Heart right ventricle (tissue), 16 donors: Measurements from ENCODE around the gene CST7. TPM values are rescaled to one million over a fixed set of nuclear protein-coding genes. Genes with fewer than 3 reads are reported as not detected.
A peak's percentile ranks its signal among the peaks of the same experiment; 100 is the strongest.

Source experiments
- ATAC-seq, 8 donors: fragments of 200-7000 bp; cut with Tn5 transposase; one replicate each; pipeline ENCODE4 v1.9.1; 2020; ENCODE audit warnings: mild to moderate bottlenecking in 8 of 8, moderate library complexity in 8 of 8, moderate number of reproducible peaks in 1 of 8
- DNase-seq, 2 donors: peaks; one replicate each; pipeline ENCODE4 v3.0.0-alpha.2; 2020
- H3K27ac ChIP-seq, 10 donors: fragments of 200-600 bp; sonication (generic) in 2 of 10; one replicate each; pipeline versions ENCODE4 v1.5.0 to v1.8.0; 2020 to 2022; ENCODE audit warnings: mild to moderate bottlenecking in 3 of 10
- H3K27me3 ChIP-seq, 7 donors: fragments of 200-600 bp; one replicate each; pipeline ENCODE4 v1.8.0; 2021 to 2022; ENCODE audit warnings: mild to moderate bottlenecking in 2 of 7
- H3K36me3 ChIP-seq, 9 donors: fragments of 200-600 bp; sonication (generic) in 1 of 9; one replicate each; pipeline versions ENCODE4 v1.5.0 to v1.8.0; 2020 to 2022; ENCODE audit warnings: mild to moderate bottlenecking in 2 of 9
- H3K4me1 ChIP-seq, 9 donors: fragments of 200-600 bp; sonication (generic) in 1 of 9; one replicate each; pipeline versions ENCODE4 v1.5.0 to v1.8.0; 2020 to 2022; ENCODE audit warnings: mild to moderate bottlenecking in 4 of 9
- H3K4me3 ChIP-seq, 10 donors: fragments of 200-600 bp; sonication (generic) in 2 of 10; one replicate each; pipeline versions ENCODE4 v1.5.0 to v1.8.0; 2020 to 2022; ENCODE audit warnings: mild to moderate bottlenecking in 7 of 10, moderate library complexity in 2 of 10
- H3K9me3 ChIP-seq, 11 donors: fragments of 200-600 bp in 10 of 11; sonication (generic) in 2 of 11; one replicate each; pipeline versions ENCODE4 v1.5.0 to v1.8.0; 2013 to 2022; ENCODE audit warnings: mild to moderate bottlenecking in 2 of 11, control low read depth in 1 of 11, moderate library complexity in 1 of 11
- CTCF ChIP-seq, 9 donors: fragments of 200-600 bp; sonication (generic) in 2 of 9; IDR thresholded peaks; one replicate each; pipeline versions ENCODE4 v1.5.0 to v1.8.0; 2021 to 2022; ENCODE audit warnings: antibody characterized with exemption in 9 of 9, mild to moderate bottlenecking in 5 of 9, moderate library complexity in 1 of 9
- WGBS, 2 donors: extraction: QIAGEN DNeasy Blood & Tissue Kit; methylation state at CpG; one replicate each; pipeline ENCODE4 v1.1.7; 2013; ENCODE audit warnings: inconsistent platforms in 1 of 2; 5-methylcytosine and 5-hydroxymethylcytosine counted together
- intact Hi-C, 10 donors: fragments of 100-400 bp; cut with DNase I; formaldehyde crosslinking; loops; one replicate each; pipeline versions ENCODE4 v1.11.1 to v1.14.2; 2022
- polyA plus RNA-seq, 2 donors: library from polyadenylated mRNA; stranded (reverse); fragments of 200-250 nt; gene quantifications; one replicate each; pipeline ENCODE4 v1.2.3, GENCODE V29; 2013
- total RNA-seq, 10 donors: library from RNA; stranded (reverse); fragmentation: NEBNext Ultra II Directional in 3 of 10; extraction: Animal tissue kit (Norgen Biotek cat#: 25700) in 3 of 10; gene quantifications; one replicate each; pipeline versions ENCODE4 v1.2.1 to v1.2.4, GENCODE V29; 2021 to 2023
- donor health status: Arrhythmogenic right ventricular cardiomyopathy.
- donor health status: ischemic (EF 13 %, LVEDD 7.1; RV severe dilation, severe dysfunction).
- donor health status: healthy with polysubstance abuse.
- donor health status: DM: no; HTN: yes; CAD: no.
- donor health status: DM: no; HTN: no; CAD: no.
- donor health status: ischemic (EF 25% LVEDD 6.9; RV normal size, moderate dysfunction).
- donor health status: ischemic (EF 25% LVEDD 5.7; RV mildly dilated, moderate dysfunction).
- donor health status: healthy.
- donor health status: DM: yes; HTN: yes; CAD: no.
- donor health status: Ischemic cardiomyopathy.
- donor health status: ischemic (EF 35%, LVEDD 5.7; RV mildly dilated, moderate dysfunction).
- donor health status: nonischemic (EF 11% LVEDD 7.7; RV severe dilation, severe dysfunction).
- donor health status: DM: yes; HTN: yes; CAD: no.
- donor health status: PGD.
- donor health status: ischemic (EF 29% LVEDD 5.4; RV normal size, mild dysfunction).
- donor health status: nonischemic (EF 23%, LVEDD 6.1; RV moderate dilation, normal function).

The CST7 gene
- total and polyA plus RNA-seq, 12 donors = 0.28 to 10.0 (median 1.1) TPM; not detected in 2

DNA sequence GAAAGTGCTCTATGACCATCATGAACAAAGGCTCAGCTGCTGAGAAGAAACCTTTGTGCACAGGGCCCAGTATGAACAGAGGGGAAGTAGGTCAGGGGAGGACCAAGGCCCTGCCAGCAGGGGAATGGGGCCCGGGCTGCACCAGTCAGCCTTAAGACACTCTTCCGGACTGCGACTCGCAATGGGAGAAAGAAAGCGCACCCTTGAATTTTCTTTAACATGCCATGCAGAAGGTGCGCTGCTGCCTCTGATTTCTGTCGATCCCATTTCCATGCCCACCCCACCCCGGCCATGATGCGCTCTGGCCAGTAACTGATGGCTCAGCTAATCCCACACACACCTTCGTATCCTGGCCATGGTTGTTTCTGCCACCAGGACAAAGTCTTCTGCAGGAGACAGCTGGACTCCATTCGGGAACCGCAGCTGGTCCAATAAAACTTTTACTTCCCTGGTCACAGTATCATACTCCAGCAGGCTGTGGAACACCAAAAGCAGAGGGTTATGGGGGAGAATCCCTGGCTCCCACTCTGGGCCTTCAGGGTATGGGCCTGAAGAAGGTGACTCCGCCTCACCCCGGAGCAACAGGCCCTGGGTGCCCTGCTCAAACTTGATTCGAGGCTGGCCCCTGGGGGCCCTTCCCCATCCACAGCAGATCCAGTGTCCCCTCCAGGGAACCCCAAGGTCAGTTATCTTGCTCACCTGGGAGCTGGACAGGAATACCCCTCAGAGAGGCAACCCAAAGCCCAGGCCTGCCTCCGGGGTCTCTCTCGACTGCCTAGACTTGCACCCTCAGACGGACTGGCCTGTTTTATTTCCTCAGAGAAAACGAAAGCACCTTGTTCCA lies 20.3 kb downstream of the CST7 start:
- Histone ChIP-seq H3K27me3 (no peaks in the 10 kb centered on the region), H3K27ac (no peak overlapping the region), H3K36me3 (peaks cover 0 to 99% (median 25%) of the 10 kb centered on the region in 9 donors), H3K4me3 (no peak overlapping the region), H3K9me3 (no peaks in the 10 kb centered on the region), H3K4me1 (peaks cover 0 to 16% (median 0%) of the 10 kb centered on the region in 9 donors)
- ATAC-seq (no peak), DNase-seq (no peak)
- intact Hi-C loops = no loop called here
- WGBS, 2 donors = 95 to 97% methylated on average over 19 of the region's 19 CpGs
- TF ChIP-seq CTCF (IDR thresholded peaks at IDR 0.05) = no peak

DNA sequence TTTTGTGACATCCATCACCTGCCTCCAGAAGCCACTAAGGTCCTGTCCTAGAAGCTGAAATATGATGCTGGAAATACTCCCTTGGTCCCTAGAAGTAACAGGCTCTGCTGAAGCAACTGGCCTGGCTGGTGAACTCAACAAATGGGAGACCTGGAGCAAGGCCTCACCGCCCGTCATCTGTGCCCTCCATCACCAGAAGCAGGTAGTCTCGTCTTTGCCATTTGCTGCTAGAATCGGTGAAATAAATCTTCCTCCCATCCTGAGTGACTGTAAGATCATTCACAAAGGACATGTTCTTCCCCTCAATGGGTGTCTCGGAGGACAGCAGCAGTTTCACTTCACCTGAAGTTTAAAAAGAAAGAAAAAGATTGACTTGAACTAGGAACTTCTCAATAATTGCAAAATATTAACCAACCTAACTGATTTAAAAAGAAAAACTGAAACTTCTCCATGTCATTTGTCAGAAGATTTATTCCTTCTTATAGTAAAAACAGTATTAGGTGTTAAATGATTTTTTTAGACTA lies 21.0 kb downstream of the CST7 start:
- peak overlapping the region in 1 of 10 donors; percentile 64 for H3K27ac ChIP-seq
- H3K4me1 ChIP-seq = peaks cover 0 to 16% (median 0%) of the 10 kb centered on the region in 9 donors
- ATAC-seq = no peak
- peaks cover 0 to 3% (median 0%) of the 10 kb centered on the region in 11 donors for H3K9me3 ChIP-seq
- H3K4me3 ChIP-seq = no peak overlapping the region
- peaks cover 0 to 93% (median 25%) of the 10 kb centered on the region in 9 donors for H3K36me3 ChIP-seq
- DNase-seq = no peak
- H3K27me3 ChIP-seq = no peaks in the 10 kb centered on the region
- intact Hi-C loops = no loop called here
- WGBS, 2 donors = 94% methylated on average over 5 of the region's 5 CpGs
- no peak for TF ChIP-seq CTCF (IDR thresholded peaks at IDR 0.05)

- Histone ChIP-seq H3K4me1 (peaks cover 0 to 16% (median 0%) of the 10 kb centered on the region in 9 donors), H3K9me3 (peaks cover 0 to 9% (median 0%) of the 10 kb centered on the region in 11 donors), H3K36me3 (peaks cover 0 to 91% (median 21%) of the 10 kb centered on the region in 9 donors), H3K27ac (peak overlapping the region in 1 of 10 donors; percentile 64), H3K27me3 (no peaks in the 10 kb centered on the region), H3K4me3 (no peak overlapping the region)
- ATAC-seq (peak in 2 of 8 donors; percentile 24 to 42), DNase-seq (no peak)
- intact Hi-C loops = no loop called here
- 89 to 95% methylated on average over 8 of the region's 8 CpGs for WGBS, 2 donors
- TF ChIP-seq CTCF (IDR thresholded peaks at IDR 0.05) = no peak
Measured at GRCh38 chr20:24970754-24971153, 21.7 kb downstream of the CST7 start.

DNA sequence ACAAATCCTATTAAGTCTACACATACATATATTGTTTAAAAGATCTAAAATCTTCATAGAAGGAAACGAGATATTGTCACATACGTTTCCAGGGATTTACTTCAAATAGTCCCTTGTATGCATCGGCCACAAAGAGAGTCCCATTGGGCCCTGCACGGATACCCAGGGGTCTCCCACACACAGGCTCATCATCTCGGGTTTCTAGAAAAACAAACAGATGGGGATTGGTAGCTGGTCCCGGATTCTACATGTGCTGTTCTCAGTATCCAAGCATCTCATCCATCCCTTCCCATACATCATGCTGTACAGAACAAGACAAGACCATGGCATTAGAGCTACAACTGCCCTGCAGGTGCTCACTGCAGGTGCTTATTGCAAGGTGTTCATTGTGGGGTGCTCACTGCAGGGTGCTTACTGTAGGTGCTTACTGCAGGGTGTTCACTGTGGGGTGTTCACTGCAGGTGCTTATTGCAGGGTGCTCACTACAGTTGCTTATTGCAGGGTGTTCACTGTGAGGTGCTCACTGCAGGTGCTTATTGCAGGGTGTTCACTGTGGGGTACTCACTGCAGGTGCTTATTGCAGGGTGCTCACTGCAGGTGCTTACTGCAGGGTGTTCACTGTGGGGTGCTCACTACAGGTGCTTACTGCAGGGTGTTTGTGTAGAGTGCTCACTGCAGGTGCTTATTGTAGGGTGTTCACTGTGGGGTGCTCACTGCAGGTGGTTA lies 22.5 kb downstream of the CST7 start:
- ATAC-seq (no peak), DNase-seq (no peak)
- H3K4me3 ChIP-seq = no peak overlapping the region
- H3K9me3 ChIP-seq = peaks cover 0 to 17% (median 0%) of the 10 kb centered on the region in 11 donors
- intact Hi-C loops = no loop called here
- 90% methylated on average over 6 of the region's 6 CpGs for WGBS, 2 donors
- H3K36me3 ChIP-seq = peaks cover 0 to 91% (median 20%) of the 10 kb centered on the region in 9 donors
- no peaks in the 10 kb centered on the region for H3K27me3 ChIP-seq
- no peak for TF ChIP-seq CTCF (IDR thresholded peaks at IDR 0.05)
- H3K4me1 ChIP-seq = peaks cover 0 to 16% (median 0%) of the 10 kb centered on the region in 9 donors
- H3K27ac ChIP-seq = peak overlapping the region in 1 of 10 donors; percentile 64
